Keratinocyte (primary cell): ENCODE data around the gene FMN1. TPM values are rescaled to one million over a fixed set of nuclear protein-coding genes. Genes with fewer than 3 reads are reported as not detected.
A peak's percentile ranks its signal among the peaks of the same experiment; 100 is the strongest.

Experiments
- DNase-seq: peaks from one replicate; pipeline ENCODE4 v3.0.0-alpha.2; 2011; ENCODE audit warnings: low read depth, missing footprints, low spot score
- FAIRE-seq: peaks from 2 replicates; lab custom pipeline; 2011; peaks lifted over from hg19 to GRCh38; lab: Jason Lieb, UNC
- H2AFZ ChIP-seq: 2 replicates; pipeline ENCODE4 v1.6.0; 2012; ENCODE audit warnings: low read length, control low read depth, inconsistent platforms; ENCODE audit not compliant: control insufficient read depth
- H3K27ac ChIP-seq: 2 replicates; pipeline ENCODE4 v1.5.1; 2011; ENCODE audit warnings: low read length; ENCODE audit not compliant: control insufficient read depth, insufficient read depth
- H3K27me3 ChIP-seq: 3 replicates; pipeline ENCODE4 v1.6.0; 2011; ENCODE audit warnings: low read length; ENCODE audit not compliant: control insufficient read depth, insufficient read depth; ENCODE audit errors: extremely low read depth
- H3K36me3 ChIP-seq, 2 experiments: 2 replicates in 1 of 2; 3 replicates in 1 of 2; pipeline ENCODE4 v1.5.1; 2011; ENCODE audit warnings: low read length in 2 of 2, mild to moderate bottlenecking in 1 of 2; ENCODE audit not compliant: control insufficient read depth in 2 of 2, insufficient read depth in 2 of 2; ENCODE audit errors: extremely low read depth in 1 of 2
- H3K4me1 ChIP-seq: 3 replicates; pipeline ENCODE4 v1.5.1; 2011; ENCODE audit warnings: low read length; ENCODE audit not compliant: control insufficient read depth, insufficient read depth; ENCODE audit errors: extremely low read depth
- H3K4me2 ChIP-seq: 3 replicates; pipeline ENCODE4 v1.6.0; 2011; ENCODE audit warnings: low read depth, low read length; ENCODE audit not compliant: control insufficient read depth, insufficient read depth; ENCODE audit errors: extremely low read depth
- H3K4me3 ChIP-seq, 3 experiments: fragments of 200-600 bp in 1 of 3; sonication (generic) in 1 of 3; 2 replicates in 2 of 3; 3 replicates in 1 of 3; pipeline ENCODE4 v1.5.1; 2011 to 2016; ENCODE audit warnings: low read length in 3 of 3, mild to moderate bottlenecking in 3 of 3, control low read depth in 2 of 3, inconsistent platforms in 1 of 3, low read depth in 1 of 3, mixed read lengths in 1 of 3, mixed run types in 1 of 3, moderate library complexity in 1 of 3; ENCODE audit not compliant: control insufficient read depth in 2 of 3, insufficient read depth in 2 of 3; ENCODE audit errors: extremely low read depth in 1 of 3
- H3K79me2 ChIP-seq: 2 replicates; pipeline ENCODE4 v1.6.0; 2012; ENCODE audit warnings: low read length; ENCODE audit not compliant: control insufficient read depth, insufficient read depth
- H3K9ac ChIP-seq: 3 replicates; pipeline ENCODE4 v1.6.0; 2011; ENCODE audit warnings: low read length; ENCODE audit not compliant: control insufficient read depth, insufficient read depth; ENCODE audit errors: extremely low read depth
- H3K9me1 ChIP-seq: 3 replicates; pipeline ENCODE4 v1.6.0; 2011; ENCODE audit warnings: low read length; ENCODE audit not compliant: control insufficient read depth, insufficient read depth; ENCODE audit errors: extremely low read depth
- H3K9me3 ChIP-seq: 2 replicates; pipeline ENCODE4 v1.5.1; 2012; ENCODE audit warnings: low read depth, low read length; ENCODE audit not compliant: control insufficient read depth
- H4K20me1 ChIP-seq: 3 replicates; pipeline ENCODE4 v1.6.0; 2011; ENCODE audit warnings: low read length; ENCODE audit not compliant: control insufficient read depth, insufficient read depth; ENCODE audit errors: extremely low read depth
- EZH2 ChIP-seq: IDR thresholded peaks from one replicate; pipeline ENCODE4 v1.6.1; 2012; ENCODE audit warnings: inconsistent platforms, mild to moderate bottlenecking, low read length, moderate library complexity
- dilution Hi-C: fragments of 300-500 bp; cut with MboI; formaldehyde crosslinking; loops from one replicate; pipeline ENCODE4 v1.7.0; 2020; ENCODE audit warnings: low sequenced_read_pairs; ENCODE audit not compliant: extremely low pct_ligation_motif_present
- polyA plus RNA-seq, 5 experiments: library from polyadenylated mRNA; depleted of rRNA in 3 of 5; stranded (reverse) in 3 of 5; stranded (forward) in 1 of 5; unstranded in 1 of 5; fragments of >200 nt; gene quantifications; 1 replicate in 1 of 5; 2 replicates in 3 of 5; 3 replicates in 1 of 5; pipeline versions ENCODE4 v1.2.1 to v1.2.3, GENCODE V29; 2011 to 2012; ENCODE audit warnings: missing spikeins in 2 of 5, low read depth in 1 of 5, low replicate concordance in 1 of 5
- TF ChIP-seq, protein P1 (sequence below), 3 experiments: IDR thresholded peaks in 1 of 3; conservative IDR thresholded peaks in 1 of 3; optimal IDR thresholded peaks in 1 of 3; 2 replicates in 2 of 3; 3 replicates in 1 of 3; pipeline versions ENCODE3 to v1.5.1; 2011; ENCODE audit warnings: low read length in 3 of 3, mild to moderate bottlenecking in 3 of 3, moderate library complexity in 2 of 3, control low read depth in 1 of 3, inconsistent platforms in 1 of 3; ENCODE audit not compliant: insufficient read depth in 2 of 3; ENCODE audit errors: extremely low read depth in 1 of 3

Gene FMN1
- polyA plus RNA-seq, 1 donor (not counting 4 experiments of a cell fraction or from before 2014, with no cell fraction given) = 0.71 TPM

GRCh38 chr15:33200903-33201302 lies 6.4 kb upstream of the FMN1 start:
- H3K79me2 ChIP-seq = no peaks in the 10 kb centered on the region
- TF ChIP-seq, protein P1, sequence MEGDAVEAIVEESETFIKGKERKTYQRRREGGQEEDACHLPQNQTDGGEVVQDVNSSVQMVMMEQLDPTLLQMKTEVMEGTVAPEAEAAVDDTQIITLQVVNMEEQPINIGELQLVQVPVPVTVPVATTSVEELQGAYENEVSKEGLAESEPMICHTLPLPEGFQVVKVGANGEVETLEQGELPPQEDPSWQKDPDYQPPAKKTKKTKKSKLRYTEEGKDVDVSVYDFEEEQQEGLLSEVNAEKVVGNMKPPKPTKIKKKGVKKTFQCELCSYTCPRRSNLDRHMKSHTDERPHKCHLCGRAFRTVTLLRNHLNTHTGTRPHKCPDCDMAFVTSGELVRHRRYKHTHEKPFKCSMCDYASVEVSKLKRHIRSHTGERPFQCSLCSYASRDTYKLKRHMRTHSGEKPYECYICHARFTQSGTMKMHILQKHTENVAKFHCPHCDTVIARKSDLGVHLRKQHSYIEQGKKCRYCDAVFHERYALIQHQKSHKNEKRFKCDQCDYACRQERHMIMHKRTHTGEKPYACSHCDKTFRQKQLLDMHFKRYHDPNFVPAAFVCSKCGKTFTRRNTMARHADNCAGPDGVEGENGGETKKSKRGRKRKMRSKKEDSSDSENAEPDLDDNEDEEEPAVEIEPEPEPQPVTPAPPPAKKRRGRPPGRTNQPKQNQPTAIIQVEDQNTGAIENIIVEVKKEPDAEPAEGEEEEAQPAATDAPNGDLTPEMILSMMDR (optimal IDR thresholded peaks at IDR 0.05 in 1 of 3, IDR thresholded peaks at IDR 0.05 in 1 of 3, conservative IDR thresholded peaks at IDR 0.05 in 1 of 3; ENCODE audit: extremely low read depth in 1 of 3, insufficient read depth in 2 of 3, low read length in 3 of 3) = no peak
- TF ChIP-seq EZH2 = no peak
- H3K27ac ChIP-seq = no peak overlapping the region
- DNase-seq (no peak), FAIRE-seq (no peak)
- peaks cover 16% of the 10 kb centered on the region for H3K4me1 ChIP-seq
- H3K27me3 ChIP-seq = no peaks in the 10 kb centered on the region
- peak overlapping the region in 2 of 3 experiments; percentile 48 to 61 for H3K4me3 ChIP-seq
- dilution Hi-C loops = no loop called here
- H3K9me1 ChIP-seq = no peaks in the 10 kb centered on the region
- no peaks in the 10 kb centered on the region for H4K20me1 ChIP-seq
- no peaks in the 10 kb centered on the region for H3K36me3 ChIP-seq
- H3K9ac ChIP-seq = no peak overlapping the region
- peak overlapping the region; percentile 86 for H3K4me2 ChIP-seq
- H2AFZ ChIP-seq = no peak overlapping the region
- H3K9me3 ChIP-seq = no peaks in the 10 kb centered on the region

DNA sequence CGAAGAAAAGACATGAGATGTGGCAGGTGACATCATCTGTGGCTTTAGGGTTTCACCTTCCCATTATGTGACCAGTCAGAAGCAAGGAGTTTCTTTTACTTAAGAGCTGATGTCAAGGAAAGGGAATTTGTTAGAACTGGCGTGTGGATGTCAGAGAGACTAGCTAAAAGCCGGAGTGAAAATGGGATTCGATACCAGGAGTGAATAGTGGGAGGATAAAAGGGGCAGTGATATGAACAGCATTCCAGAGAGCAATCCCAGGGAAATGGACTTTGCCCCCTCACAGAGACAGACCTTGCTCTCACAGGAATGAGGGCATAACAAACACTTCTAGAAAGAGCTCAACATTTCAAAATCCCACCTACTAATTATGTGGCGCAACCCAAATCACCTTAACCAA lies 5.9 kb upstream of the FMN1 start:
- no peaks in the 10 kb centered on the region for H3K9me1 ChIP-seq
- no peak for DNase-seq
- no peak for FAIRE-seq
- H3K4me3 ChIP-seq = no peak overlapping the region
- H3K27me3 ChIP-seq = no peaks in the 10 kb centered on the region
- no peak overlapping the region for H3K4me2 ChIP-seq
- no peak overlapping the region for H3K9ac ChIP-seq
- no peak overlapping the region for H2AFZ ChIP-seq
- H3K27ac ChIP-seq = no peak overlapping the region
- no peaks in the 10 kb centered on the region for H4K20me1 ChIP-seq
- no peak for TF ChIP-seq EZH2
- TF ChIP-seq, protein P1 (optimal IDR thresholded peaks at IDR 0.05 in 1 of 3, IDR thresholded peaks at IDR 0.05 in 1 of 3, conservative IDR thresholded peaks at IDR 0.05 in 1 of 3; ENCODE audit: extremely low read depth in 1 of 3, insufficient read depth in 2 of 3, low read length in 3 of 3) = no peak
- dilution Hi-C loops = no loop called here
- H3K9me3 ChIP-seq = no peaks in the 10 kb centered on the region
- H3K79me2 ChIP-seq = no peaks in the 10 kb centered on the region
- peaks cover 17% of the 10 kb centered on the region for H3K4me1 ChIP-seq
- H3K36me3 ChIP-seq = no peaks in the 10 kb centered on the region
